ENCODE measurements around the gene MYO7B.
"Not testable (repeated sequence)": the region's sequence is repeated elsewhere in the genome, so short reads cannot be mapped to it uniquely, and the experiment has no call there.

The MYO7B gene

DNA sequence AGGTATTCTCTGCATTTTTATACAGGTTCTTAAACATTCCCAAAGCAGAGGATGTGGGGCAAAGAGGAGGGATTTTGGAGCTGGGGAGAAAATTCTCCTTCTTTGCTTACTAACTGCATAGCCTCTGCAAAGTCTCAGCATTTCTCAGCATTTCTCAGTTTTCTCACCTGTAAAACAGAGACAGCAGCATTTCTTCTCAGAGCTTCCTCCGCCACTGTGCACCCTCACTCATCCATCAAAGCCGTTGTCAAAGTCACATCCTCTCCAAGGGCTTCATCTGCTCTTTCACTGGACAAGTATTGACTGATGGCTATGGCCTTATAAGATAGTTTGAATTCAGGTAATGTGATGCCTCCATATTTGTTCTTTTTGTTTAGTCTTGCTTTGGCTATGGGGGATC is 17.4 kb downstream of the MYO7B start:
- no peak for DNase-seq (ENCODE audit: low spot score)

DNA sequence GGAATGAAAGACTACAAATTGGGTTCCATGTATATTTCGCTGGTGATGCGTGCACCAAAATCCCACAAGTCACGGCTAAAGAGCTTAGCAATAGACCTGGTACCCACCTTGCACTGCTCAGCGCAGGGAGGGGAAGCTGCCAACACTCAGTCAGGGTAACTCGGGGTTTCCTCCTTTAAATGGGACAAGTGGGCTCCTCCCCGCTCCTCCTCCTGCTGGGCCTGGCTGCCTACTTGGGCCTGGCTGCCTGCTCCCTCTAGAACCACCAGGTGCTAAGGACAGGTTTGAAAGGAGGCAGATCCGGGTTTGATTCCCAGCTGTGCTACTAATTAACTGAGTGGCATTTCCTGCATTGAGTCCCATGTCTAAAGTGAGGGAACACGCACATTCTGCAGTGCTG is 23.4 kb downstream of the MYO7B start:
- no peak for DNase-seq (ENCODE audit: low spot score)

DNA sequence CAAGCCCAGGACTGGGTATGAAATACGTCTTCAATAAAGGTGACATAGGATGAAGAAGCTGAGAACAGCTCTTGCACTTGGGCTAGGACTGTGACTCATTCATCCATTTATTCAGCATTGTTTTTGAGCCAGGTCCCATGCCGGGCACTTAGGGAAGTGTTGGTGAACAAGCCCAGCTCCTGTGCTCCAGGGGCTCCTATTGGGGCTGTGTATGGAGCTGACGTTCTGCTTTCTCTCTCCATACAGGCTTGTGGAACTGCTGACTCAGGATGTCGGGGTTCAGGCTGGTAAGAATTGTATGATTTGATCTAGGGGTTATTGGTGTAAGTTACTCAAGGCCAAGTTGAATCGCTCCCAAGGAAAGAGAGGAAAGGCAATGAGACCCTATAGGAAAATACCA is 24.0 kb downstream of the MYO7B start:
- no peak for DNase-seq (ENCODE audit: low spot score)

DNA sequence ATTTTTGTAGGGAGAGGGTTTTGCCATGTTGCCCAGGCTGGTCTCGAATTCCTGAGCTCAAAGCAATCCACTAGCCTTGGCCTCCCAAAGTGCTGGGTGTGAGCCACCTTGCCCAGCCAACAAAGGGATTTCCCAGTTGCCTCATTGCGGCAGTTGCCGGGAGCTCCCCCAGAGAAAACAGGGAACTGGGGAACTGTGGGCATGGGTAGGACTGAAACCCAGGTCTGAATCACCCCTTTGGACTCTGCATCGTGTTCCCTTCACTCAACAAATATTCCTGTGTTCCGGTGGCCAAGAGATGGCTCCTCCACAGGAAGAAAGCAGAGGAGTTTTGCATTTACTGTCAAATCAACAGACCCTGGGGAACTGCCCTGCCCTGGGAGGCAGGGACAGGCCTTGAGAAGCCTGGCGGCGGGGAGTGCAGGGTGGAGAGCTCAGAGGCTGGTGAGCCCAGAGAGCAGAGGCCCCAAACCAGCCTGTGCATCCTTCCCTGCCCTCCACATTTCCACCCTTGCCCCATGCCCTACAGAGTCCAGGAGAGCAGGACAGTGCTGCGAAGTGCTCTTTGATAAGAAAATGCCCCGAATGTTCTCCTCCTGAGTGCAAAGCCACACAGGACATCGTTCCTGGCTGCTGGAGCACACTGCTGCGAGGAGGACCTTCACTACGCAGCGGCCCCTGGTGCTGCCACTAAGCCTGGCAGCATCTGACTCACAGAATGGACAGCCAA is 24.9 kb downstream of the MYO7B start:
- DNase-seq (ENCODE audit: low spot score), result no peak

DNA sequence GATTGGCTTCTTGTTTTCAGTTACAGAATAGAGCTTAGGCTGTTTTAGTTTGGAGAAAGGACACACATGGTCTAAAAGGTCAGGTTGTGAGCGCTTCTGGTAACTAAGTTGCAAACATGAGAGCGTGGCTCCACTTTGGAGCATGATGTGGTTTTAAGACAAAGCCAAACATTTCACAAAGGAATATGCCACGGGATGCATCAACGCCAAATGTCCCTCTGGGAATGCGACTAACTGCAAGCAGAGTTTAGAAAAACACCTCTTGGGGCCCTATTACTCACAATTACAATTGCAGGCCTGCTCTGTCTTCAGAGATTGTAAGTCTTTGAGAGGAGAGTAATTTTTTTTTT is 25.4 kb downstream of the MYO7B start:
- no peak for DNase-seq (ENCODE audit: low spot score)

DNA sequence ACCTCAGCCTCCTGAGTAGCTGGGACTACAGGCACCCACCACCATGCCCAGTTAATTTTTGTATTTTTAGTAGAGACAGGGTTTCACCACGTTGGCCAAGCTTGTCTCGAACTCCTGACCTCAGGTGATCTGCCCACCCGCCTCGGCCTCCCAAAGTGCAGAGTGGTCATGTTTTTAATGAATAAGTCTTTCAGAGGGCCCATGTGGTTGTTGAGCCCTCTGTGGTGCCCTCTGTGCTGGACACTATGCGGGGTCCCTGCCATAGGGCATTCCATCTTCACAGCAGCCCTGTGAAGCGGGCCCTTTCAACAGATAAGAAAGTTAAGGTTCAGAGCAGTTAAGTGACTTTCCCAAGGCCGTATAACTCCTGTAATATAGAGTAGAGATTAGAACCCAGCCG is 25.9 kb downstream of the MYO7B start:
- no peak for DNase-seq (ENCODE audit: low spot score)

DNA sequence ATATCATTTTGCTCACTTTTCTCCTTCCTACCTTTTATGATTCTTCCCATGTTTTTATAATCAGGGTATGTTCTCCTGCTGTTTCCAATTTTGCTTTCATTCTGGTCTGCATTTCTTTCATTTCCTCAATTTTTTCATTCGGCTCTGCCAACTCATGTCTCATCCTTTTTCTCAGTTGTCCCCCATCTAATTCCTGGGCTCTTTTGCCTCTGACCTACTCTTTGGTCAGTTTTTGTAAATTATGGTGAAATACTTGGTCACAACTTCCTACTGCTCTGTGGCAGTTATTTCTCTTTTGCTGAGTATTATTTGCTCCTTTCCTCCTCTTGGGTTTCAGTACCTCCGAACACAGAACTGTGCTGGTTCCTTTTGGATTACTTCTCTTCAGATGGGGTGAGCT is 27.5 kb downstream of the MYO7B start:
- no peak for DNase-seq (ENCODE audit: low spot score)

DNA sequence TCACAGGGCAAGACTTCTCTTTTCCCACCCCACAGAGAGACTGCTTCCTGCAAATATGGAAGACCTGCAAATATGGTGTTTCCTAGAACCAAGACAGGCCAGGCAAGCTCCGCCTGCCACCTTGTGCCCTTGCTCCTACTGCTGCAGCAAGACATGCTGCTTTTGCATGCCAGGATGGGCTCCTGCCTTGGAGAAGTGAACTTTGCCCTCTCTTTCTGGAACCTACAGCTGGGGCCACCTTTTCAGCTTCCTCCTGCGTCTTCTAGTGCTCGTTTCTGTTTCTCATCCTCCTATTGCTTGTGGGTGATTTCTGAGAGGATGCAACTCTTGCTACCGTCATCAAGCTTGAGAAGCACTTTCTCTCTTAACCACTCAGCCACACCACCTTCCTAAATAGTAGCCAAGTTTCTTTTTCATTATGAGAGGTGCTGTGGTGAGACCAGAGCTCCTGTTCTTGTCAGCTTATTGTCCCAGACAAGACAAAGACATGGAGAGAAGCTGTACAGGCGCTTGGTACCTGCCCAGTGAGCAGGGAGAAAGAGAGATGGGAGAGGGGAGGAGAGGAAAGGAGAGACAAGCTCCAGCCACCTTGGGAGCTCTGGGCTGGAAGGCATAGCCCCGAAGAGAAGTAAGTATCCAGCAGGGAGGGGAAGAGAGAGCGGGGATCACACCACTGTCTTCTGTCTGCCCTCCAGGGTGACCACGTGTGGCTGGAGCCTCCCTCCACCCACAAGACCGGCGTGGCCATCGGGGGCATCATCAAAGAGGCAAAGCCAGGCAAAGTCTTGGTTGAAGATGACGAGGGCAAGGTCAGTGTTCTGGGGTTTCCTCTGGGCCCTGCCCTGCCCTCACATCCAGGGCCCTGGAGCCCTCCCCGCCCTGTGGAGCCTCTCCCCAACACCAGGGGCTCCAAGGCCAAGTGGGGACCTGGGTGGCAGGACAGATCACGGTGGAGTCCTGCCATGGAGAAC is 28.3 kb downstream of the MYO7B start:
- no peak for DNase-seq (ENCODE audit: low spot score)

DNA sequence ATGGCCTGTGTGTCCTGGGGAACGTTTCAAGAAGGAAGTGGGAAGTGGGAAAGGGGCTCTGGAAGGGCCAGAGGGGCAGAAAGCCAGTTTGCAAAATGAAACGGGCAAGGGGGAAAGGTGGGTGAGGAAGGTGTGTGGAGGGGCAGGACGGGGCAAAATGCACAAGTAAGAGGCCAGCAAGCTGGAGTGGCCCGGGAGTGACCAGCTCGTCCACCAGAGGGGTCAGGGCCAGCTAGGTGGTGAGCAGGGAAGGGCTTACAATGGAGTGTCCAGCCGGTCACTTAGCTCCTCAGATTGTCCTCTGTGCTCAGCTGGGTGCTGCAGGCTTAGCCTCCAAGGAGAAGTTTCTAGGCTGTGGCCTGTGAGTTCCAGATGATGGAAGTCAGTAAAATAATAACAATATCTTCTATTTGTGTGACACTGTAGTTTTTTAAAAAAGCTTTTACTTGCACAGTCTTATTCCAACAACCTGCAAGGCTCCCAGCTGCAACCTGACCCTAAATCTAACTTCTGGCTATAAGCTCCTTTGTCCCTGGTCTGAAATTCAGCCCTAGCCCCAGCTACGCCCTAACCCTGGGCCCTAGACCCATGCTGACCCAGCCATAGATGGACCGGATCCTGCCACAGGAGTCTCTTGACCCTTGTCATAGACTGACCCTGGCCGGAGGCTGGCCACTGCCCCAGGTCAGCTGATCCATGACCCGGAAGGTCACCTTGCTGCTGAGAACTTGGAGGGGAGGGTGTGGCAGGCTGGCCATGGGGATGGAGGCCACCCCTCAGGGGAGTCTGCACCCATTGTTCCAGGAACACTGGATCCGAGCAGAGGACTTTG is 29.2 kb downstream of the MYO7B start:
- DNase-seq (ENCODE audit: low spot score), result no peak

DNA sequence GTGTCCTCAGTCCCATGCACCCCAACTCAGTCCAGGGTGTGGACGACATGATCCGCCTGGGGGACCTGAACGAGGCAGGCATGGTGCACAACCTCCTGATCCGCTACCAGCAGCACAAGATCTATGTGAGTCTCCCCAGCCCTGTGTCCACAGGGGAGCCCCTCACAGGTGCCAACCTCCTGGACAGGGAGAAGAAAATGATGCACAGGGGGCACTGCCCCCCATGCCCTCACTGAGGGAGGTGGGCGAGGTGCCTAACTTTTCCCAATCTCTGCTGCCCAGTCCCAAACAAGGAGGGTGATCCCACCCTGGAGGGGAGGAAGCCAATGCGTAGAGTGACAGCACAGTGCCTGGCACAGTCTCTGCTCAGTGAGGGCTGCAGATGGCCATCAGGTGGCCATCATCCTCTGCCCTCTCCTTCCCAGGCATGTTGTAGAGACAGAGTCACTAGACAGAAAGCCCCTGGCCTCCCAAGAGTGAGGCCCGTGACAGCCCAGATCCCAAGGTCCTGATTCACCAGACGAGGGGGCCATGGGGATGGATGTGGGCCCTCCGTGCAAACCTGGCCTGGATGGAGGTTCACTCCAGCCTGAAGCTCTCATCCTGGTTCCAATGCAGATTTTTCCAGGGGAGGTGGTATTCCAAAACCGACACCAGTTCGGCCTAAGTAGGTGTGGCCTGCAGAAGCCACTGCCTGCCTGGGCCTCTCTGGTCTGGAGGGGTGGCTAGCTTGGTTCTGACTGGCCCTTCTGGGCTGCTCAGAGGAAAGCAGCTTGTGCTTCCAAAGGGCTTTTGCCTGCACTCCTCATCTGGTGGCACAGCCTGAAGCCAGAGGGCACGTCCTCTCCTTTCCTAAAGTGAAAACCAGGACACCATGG is 30.0 kb downstream of the MYO7B start:
- DNase-seq (ENCODE audit: low spot score), result no peak

DNA sequence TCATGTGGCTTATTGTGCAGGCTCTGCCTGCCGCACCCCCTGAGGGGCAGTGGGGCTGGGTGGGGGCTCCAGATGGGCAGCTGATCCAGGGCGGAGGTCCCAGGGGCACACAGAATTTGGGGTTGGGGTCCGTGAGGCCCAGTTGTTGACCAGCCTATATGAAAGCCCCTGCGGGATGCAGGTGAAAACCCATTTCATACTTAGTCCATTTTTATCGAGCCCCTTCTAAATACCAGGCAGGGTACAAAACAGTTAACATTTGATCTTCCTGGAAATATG is 30.6 kb downstream of the MYO7B start:
- no peak for DNase-seq (ENCODE audit: low spot score)

DNA sequence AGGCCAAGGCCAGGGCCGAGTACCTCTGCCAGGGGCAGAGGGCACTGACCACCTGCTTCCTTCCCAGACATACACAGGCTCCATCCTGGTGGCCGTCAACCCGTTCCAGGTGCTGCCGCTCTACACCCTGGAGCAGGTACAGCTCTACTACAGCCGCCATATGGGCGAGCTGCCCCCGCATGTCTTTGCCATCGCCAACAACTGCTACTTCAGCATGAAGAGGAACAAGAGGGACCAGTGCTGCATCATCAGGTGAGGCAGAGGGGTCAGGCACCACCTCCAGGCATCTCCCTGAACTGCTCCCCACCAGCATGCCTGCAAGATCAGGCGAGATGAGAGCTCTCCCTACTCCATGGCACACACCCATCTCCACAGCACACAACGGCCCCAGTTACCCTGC is 31.1 kb downstream of the MYO7B start:
- no peak for DNase-seq (ENCODE audit: low spot score)

DNA sequence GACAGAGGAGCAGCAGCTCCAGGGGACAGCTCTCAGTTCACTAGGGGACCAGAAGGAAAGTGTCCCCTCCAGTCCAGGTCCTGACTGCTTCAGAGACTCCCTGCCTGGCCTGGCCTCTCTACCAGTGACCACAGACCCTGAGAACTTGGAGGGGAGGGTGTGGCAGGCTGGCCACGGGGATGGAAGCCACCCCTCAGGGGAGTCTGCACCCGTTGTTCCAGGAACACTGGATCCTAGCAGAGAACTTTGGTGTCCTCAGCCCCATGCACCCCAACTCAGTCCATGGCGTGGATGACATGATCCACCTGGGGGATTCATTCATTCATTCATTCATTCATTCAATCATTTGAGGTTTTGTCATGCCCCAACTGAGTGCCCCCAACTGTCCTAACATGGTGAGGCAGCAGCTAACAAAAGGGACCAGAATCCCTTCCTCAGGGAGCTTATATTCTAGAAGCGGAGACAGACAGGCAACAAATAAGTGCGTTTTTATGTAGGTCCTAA is 31.9 kb downstream of the MYO7B start:
- no peak for DNase-seq (ENCODE audit: low spot score)

DNA sequence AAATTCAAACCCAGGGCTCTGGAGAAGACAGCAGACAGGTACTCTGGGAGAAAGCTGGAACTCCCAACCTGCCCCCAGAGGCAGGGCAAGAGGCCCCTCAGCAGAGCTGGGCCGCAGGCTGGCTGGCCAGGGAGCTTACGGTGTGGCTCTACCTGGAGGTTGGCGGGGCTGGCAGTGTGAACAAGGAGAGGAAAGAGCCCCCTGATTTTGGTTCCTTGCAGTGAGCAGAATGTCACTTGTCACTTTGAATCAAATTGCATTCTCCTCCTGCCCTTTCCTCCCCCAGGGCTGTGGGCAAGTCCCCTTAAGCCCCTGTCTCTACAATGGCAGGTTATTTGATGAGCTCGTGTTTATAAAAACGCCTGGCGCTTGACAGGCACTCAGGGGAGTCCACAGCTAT is 32.6 kb downstream of the MYO7B start:
- DNase-seq (ENCODE audit: low spot score), result no peak

DNA sequence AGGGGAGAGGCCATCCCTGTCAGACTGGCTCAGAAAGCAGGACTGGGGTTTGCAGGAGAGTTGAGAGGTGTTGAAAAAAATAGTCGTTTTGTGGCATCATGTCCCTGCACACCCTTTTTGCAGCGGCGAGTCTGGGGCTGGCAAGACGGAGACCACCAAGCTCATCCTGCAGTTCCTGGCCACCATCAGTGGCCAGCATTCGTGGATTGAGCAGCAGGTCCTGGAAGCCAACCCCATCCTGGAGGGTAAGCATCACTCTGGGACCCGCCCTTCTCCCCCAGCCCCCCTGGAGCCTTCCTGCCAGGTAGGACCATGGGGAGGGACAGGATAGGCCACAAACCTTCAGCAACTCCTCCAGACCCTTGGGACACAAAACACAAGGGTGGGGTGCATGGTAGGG is 34.2 kb downstream of the MYO7B start:
- no peak for DNase-seq (ENCODE audit: low spot score)

DNA sequence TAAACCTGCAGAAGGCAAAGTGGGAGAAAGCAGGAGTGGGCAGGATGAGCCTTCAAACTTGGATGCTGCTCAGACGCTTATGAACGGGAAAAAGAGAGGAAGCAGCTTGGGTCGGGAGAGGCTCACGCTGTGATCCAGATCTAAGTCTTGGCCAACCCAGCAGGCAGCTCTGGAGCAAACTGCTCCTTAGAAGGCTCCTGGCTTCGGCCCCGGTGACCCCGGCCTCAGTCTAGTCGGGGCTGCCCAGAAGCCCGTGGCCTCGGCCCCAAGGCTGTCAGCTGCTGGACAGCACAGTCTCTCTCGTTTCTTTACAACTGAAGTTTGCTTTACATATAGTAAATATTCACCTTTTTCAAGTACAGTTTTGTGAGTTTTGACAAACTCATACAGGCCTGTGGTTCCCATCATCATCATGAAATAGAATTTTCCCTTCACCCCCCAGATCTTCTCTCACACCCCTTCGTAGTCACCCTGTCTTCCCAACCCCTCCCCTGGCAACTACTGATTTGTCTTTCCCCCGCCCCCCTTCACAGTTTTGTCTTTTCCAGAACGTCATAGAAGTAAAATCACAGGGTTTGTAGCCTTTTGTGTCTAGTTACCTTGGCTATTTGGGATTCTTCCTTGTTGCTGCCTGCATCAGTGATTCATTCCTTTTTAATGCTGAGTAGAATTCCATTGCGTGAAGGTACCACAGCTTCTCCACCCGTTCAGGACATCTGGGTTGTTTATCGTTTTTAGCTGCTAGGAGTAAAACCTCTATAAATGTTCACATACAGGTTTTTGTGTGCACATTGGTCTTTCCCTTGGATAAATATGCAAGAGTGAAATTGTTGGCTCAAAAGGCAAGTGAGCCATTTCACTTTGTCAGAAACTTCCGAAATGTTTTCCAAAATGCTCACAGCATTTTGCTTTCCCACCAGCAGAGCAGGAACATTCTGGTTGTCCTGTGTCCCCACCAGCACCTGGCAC is 35.1 kb downstream of the MYO7B start:
- DNase-seq (ENCODE audit: low spot score), result no peak

DNA sequence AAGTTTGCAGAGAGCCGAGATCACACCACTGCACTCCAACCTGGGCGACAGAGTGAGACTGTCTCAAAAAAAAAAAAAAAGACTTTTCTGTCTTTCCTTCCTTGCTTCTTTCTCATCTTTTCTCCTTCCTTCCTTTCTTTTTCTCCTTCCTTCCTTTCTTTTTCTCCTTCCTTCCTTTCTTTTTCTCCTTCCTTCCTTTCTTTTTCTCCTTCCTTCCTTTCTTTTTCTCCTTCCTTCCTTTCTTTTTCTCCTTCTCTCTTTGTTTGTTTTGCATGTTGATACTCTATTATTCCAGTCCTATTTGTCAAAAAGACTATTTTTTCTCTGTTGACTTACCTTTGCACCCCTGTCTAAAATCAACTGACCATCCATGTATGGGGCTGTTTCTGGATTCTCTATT is 36.9 kb downstream of the MYO7B start:
- DNase-seq (ENCODE audit: low spot score), result not testable (repeated sequence)

DNA sequence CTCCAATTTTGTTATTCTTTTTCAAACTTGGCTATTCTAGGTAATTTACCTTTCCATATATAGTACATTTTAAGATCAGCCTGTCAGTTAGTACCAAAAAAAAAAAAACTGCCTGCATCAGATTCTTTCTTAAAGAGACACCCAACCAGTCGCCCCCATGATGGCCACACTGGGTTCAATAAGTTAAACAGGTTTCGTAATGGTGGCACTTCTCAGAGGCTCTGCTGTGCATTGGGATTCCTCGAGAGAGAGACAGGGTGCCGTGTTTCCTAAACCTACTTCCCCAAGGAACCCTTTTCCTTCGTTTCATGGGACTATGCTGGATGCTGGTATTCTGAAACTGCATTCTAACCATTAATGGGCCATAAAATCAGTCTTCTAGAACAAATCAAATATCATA is 37.4 kb downstream of the MYO7B start:
- DNase-seq (ENCODE audit: low spot score), result no peak

DNA sequence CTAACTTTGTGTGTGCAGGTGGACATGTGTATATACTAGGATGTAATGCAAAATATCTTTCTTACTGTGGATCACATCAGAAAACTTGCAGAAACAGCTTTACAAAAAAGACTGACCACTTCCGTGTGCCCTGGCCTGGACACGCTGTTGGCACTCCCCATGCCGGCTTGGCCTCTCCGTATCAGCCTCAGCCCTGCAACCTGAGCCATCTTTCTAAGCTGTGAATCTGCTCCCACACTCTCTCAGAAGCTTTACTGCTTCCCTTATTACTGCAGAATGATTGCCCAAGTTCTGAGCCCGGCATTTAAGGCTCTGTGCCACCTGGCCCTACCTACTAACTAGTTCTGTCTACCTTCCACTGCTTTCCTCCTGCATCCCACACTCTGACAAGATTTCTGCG is 37.8 kb downstream of the MYO7B start:
- DNase-seq (ENCODE audit: low spot score), result no peak

DNA sequence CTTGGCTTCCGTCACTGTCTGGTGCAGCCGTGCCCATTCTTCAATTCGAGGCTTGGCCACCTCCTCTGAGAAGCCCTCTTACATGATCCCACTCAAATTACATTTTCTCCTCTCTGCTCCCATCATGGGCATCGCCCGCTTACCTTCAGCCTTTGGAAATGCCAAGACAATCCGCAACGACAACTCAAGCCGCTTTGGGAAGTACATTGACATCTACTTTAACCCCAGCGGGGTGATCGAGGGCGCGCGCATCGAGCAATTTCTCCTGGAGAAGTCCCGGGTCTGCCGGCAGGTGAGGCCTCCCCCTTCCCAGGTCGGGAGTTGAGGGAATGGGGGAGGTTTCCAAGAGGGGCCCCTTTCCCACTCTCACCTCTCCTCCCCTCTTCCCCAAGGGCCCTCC is 38.3 kb downstream of the MYO7B start:
- DNase-seq (ENCODE audit: low spot score), result no peak

DNA sequence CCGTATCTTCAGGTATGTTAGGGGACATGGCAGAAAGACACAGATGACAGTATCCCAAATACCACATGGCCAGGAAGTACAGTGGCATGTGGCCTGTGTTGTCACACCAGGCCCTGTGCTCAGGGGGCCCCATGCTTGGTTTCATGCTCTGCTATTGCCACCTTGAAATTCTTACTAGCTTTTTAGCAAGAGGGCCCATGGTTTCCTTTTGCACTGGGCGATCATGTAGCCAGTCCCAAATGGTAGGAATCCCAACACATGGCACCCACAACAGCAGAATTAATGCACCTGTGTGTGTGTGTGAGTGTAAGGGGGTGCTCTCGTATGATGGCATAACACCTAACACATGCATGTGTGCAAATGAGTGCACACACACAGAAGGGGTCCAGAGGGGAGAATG is 39.2 kb downstream of the MYO7B start:
- DNase-seq (ENCODE audit: low spot score), result no peak

Data from kidney capillary endothelial cell (primary cell).